K562 (cell line): ENCODE data around the gene RNF217. TPM values are rescaled to one million over a fixed set of nuclear protein-coding genes. Genes with fewer than 3 reads are reported as not detected.

Experiments
- CREM ChIP-seq: IDR thresholded peaks from 2 replicates; pipeline ENCODE4 v1.6.1; 2014; ENCODE audit warnings: antibody characterized with exemption, low read depth
- ELF2 ChIP-seq: fragments of 250-450 bp; sonication (Bioruptor Pico); IDR thresholded peaks from 2 replicates; pipeline ENCODE4 v1.5.0; 2021; ENCODE audit warnings: mild to moderate bottlenecking
- ETS2 ChIP-seq: IDR thresholded peaks from 2 replicates; pipeline ENCODE4 v1.6.1; 2016; ENCODE audit warnings: borderline replicate concordance, missing genetic modification characterization, mild to moderate bottlenecking, moderate library complexity, missing compliant biosample characterization; ENCODE audit not compliant: poor library complexity, severe bottlenecking
- FOSL1 ChIP-seq: fragments of 200-800 bp; sonication (Bioruptor generic); conservative IDR thresholded peaks from 2 replicates; pipeline ENCODE4 v1.6.1; 2016; ENCODE audit warnings: missing genetic modification characterization, missing compliant biosample characterization
- HDAC3 ChIP-seq: fragments of 450-650 bp; IDR thresholded peaks from 2 replicates; pipeline ENCODE4 v1.6.1; 2018; ENCODE audit warnings: borderline replicate concordance, mild to moderate bottlenecking, moderate library complexity; ENCODE audit not compliant: partially characterized antibody
- MEF2D ChIP-seq: conservative IDR thresholded peaks from 2 replicates; pipeline ENCODE4 v1.6.1; 2016; ENCODE audit warnings: low read depth, missing genetic modification characterization, missing compliant biosample characterization
- MTA2 ChIP-seq: fragments of 450-650 bp; IDR thresholded peaks from 2 replicates; pipeline ENCODE4 v1.6.1; 2016; ENCODE audit warnings: low read depth
- NCOA4 ChIP-seq: fragments of 450-650 bp; IDR thresholded peaks from 2 replicates; pipeline ENCODE4 v1.6.1; 2018; ENCODE audit warnings: mild to moderate bottlenecking; ENCODE audit not compliant: partially characterized antibody
- NFATC3 ChIP-seq: fragments of 450-650 bp; IDR thresholded peaks from 2 replicates; pipeline ENCODE4 v1.6.1; 2017; ENCODE audit warnings: mild to moderate bottlenecking
- NFYB ChIP-seq: IDR thresholded peaks from 2 replicates; pipeline ENCODE4 v1.6.1; 2011; ENCODE audit warnings: mild to moderate bottlenecking, moderate library complexity; ENCODE audit not compliant: insufficient read length; ENCODE audit errors: extremely low read depth
- PML ChIP-seq: IDR thresholded peaks from 2 replicates; pipeline ENCODE4 v1.6.1; 2012; ENCODE audit warnings: low read length, inconsistent platforms
- SMARCA4 ChIP-seq: fragments of 450-650 bp; IDR thresholded peaks from 2 replicates; pipeline ENCODE4 v1.6.1; 2016
- SMARCC2 ChIP-seq: fragments of 450-650 bp; IDR thresholded peaks from 2 replicates; pipeline ENCODE4 v1.6.1; 2017; ENCODE audit warnings: antibody characterized with exemption, moderate library complexity, mild to moderate bottlenecking, low read depth
- SRSF7 ChIP-seq: fragments of 200-400 bp; formaldehyde crosslinking; optimal IDR thresholded peaks from 2 replicates; pipeline ENCODE3; 2017; ENCODE audit warnings: mild to moderate bottlenecking, low read depth, low read length
- TARDBP ChIP-seq: fragments of 450-650 bp; IDR thresholded peaks from 2 replicates; pipeline ENCODE4 v1.6.1; 2016
- TRIM24 ChIP-seq, 2 experiments: fragments of 450-650 bp; IDR thresholded peaks; 2 replicates each; pipeline ENCODE4 v1.6.1; 2016
- UBTF ChIP-seq, 2 experiments: IDR thresholded peaks; 2 replicates each; pipeline ENCODE4 v1.6.1; 2012; ENCODE audit warnings: improper control_type of control experiment in 2 of 2, low read depth in 2 of 2, low read length in 2 of 2, borderline replicate concordance in 1 of 2
- ZNF354B ChIP-seq: fragments of 250-450 bp; sonication (Bioruptor Pico); IDR thresholded peaks from 2 replicates; pipeline ENCODE4 v1.4.0; 2020
- ZNF561 ChIP-seq: fragments of 450-650 bp; formaldehyde crosslinking; conservative IDR thresholded peaks from 2 replicates; pipeline ENCODE4 v1.4.0; 2020; ENCODE audit warnings: mild to moderate bottlenecking, moderate library complexity
- ZNF584 ChIP-seq: fragments of 200-800 bp; sonication (Bioruptor generic); IDR thresholded peaks from 2 replicates; pipeline ENCODE4 v1.6.1; 2016; ENCODE audit warnings: low read depth, mild to moderate bottlenecking, missing genetic modification characterization, missing compliant biosample characterization
- ZNF592 ChIP-seq: fragments of 450-650 bp; IDR thresholded peaks from 2 replicates; pipeline ENCODE4 v1.6.1; 2017; ENCODE audit warnings: antibody characterized with exemption, mild to moderate bottlenecking
- ZNF707 ChIP-seq: fragments of 250-450 bp; sonication (Bioruptor Pico); conservative IDR thresholded peaks from 2 replicates; pipeline ENCODE4 v1.8.0; 2022; ENCODE audit warnings: inconsistent platforms, mild to moderate bottlenecking, moderate library complexity
- polyA plus RNA-seq, 8 experiments: library from polyadenylated mRNA; depleted of rRNA in 4 of 8; stranded (reverse) in 5 of 8; unstranded in 3 of 8; fragments of >200 nt; fragmentation: Nextera tagmentation in 2 of 8; fragmentation: Illumina TruSeq in 1 of 8; extraction: Ambion mirVana in 2 of 8; extraction: Trizol in 1 of 8; gene quantifications; 2 replicates each; pipeline versions ENCODE4 v1.2.1 to v1.2.3, GENCODE V29; 2011 to 2014; ENCODE audit warnings: inconsistent platforms in 1 of 8, missing spikeins in 1 of 8
- total RNA-seq, 7 experiments: library from RNA; depleted of rRNA in 6 of 7; stranded (reverse); fragments of >200 nt in 6 of 7; fragmentation: Illumina TruSeq in 2 of 7; extraction: Trizol in 2 of 7; gene quantifications; 2 replicates each; pipeline versions ENCODE4 v1.2.1 to v1.2.3, GENCODE V29; 2011 to 2021; ENCODE audit warnings: low replicate concordance in 1 of 7

The RNF217 gene
- total and polyA plus RNA-seq, 9 of the 15 experiments (the other 6 are each of a cell fraction or from before 2014, with no cell fraction given): 2.9 to 25.6 (median 12.0) TPM

- no peak for TF ChIP-seq ZNF584 (CRISPR knock-in tag)
- TF ChIP-seq PML: no peak
- TF ChIP-seq MTA2: peak; percentile 40; the same call in 1 of the 2 replicates
- peak; percentile 57 for TF ChIP-seq ZNF592
- no peak for TF ChIP-seq SRSF7
- no peak for TF ChIP-seq FOSL1 (tag)
- no peak for TF ChIP-seq TARDBP
- no peak for TF ChIP-seq SMARCC2
- no peak; a peak in 1 of 4 replicates for TF ChIP-seq TRIM24 (IDR thresholded peaks at IDR 0.05)
- no peak for TF ChIP-seq ZNF561 (CRISPR knock-in tag)
- no peak for TF ChIP-seq NFYB
- TF ChIP-seq ZNF354B (CRISPR knock-in tag): no peak
- TF ChIP-seq NFATC3: no peak
- TF ChIP-seq SMARCA4: no peak
- TF ChIP-seq ZNF707 (CRISPR knock-in tag): no peak
- TF ChIP-seq ELF2 (CRISPR knock-in tag): no peak
- TF ChIP-seq MEF2D (tag): no peak
- no peak for TF ChIP-seq CREM
- TF ChIP-seq NCOA4: no peak
- peak; percentile 27 for TF ChIP-seq HDAC3
- no peak for TF ChIP-seq UBTF (IDR thresholded peaks at IDR 0.05; ENCODE audit: borderline replicate concordance in 1 of 2, low read depth in 2 of 2, low read length in 2 of 2)
- TF ChIP-seq ETS2 (tag): no peak
These were observed 114.2 kb downstream of the RNF217 start (continued) for GRCh38 chr6:125076482-125076742.
